Fibroblast of the aortic adventitia (primary cell): ENCODE results near the gene NBAS. TPM values are rescaled to one million over a fixed set of nuclear protein-coding genes. Genes with fewer than 3 reads are reported as not detected.

Source experiments
- DNase-seq: peaks from one replicate; pipeline ENCODE4 v3.0.0-alpha.2; 2010; ENCODE audit warnings: low read depth
- H3K4me3 ChIP-seq: 2 replicates; pipeline ENCODE4 v1.5.1; 2011; ENCODE audit warnings: low read depth, mild to moderate bottlenecking, control low read depth, low read length, moderate library complexity
- total RNA-seq: library from RNA; depleted of rRNA; stranded (reverse); fragments of >200 nt; gene quantifications from 2 replicates; pipeline ENCODE4 v1.2.3, GENCODE V29; 2012; ENCODE audit warnings: low replicate concordance
- TF ChIP-seq, protein P1 (sequence below): IDR thresholded peaks from 2 replicates; pipeline ENCODE4 v1.5.1; 2011; ENCODE audit warnings: mild to moderate bottlenecking, low read length, control low read depth, inconsistent platforms; ENCODE audit not compliant: insufficient read depth

Gene NBAS
- total RNA-seq, 1 donor = 76.0 TPM

DNA sequence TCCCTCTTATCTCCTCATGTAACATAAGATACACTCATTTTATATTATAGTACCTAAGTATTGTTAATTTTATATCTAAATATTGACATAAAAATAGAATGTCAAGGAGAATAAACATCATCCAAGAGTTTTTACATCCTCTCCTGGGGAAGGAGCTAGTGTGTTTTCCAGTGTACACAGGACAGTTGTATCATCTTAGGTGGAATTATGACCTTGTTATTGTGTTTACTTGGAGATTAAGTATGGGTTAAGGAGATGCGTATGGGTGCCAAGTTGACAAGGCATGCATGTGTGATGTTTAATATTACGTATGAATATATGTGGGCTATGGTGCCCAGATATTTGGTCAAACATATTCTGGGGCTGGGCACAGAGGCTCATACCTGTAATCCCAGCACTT, 19.3 kb upstream of the NBAS start:
- H3K4me3 ChIP-seq = no peak overlapping the region
- TF ChIP-seq, protein P1, sequence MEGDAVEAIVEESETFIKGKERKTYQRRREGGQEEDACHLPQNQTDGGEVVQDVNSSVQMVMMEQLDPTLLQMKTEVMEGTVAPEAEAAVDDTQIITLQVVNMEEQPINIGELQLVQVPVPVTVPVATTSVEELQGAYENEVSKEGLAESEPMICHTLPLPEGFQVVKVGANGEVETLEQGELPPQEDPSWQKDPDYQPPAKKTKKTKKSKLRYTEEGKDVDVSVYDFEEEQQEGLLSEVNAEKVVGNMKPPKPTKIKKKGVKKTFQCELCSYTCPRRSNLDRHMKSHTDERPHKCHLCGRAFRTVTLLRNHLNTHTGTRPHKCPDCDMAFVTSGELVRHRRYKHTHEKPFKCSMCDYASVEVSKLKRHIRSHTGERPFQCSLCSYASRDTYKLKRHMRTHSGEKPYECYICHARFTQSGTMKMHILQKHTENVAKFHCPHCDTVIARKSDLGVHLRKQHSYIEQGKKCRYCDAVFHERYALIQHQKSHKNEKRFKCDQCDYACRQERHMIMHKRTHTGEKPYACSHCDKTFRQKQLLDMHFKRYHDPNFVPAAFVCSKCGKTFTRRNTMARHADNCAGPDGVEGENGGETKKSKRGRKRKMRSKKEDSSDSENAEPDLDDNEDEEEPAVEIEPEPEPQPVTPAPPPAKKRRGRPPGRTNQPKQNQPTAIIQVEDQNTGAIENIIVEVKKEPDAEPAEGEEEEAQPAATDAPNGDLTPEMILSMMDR = no peak
- no peak for DNase-seq

DNA sequence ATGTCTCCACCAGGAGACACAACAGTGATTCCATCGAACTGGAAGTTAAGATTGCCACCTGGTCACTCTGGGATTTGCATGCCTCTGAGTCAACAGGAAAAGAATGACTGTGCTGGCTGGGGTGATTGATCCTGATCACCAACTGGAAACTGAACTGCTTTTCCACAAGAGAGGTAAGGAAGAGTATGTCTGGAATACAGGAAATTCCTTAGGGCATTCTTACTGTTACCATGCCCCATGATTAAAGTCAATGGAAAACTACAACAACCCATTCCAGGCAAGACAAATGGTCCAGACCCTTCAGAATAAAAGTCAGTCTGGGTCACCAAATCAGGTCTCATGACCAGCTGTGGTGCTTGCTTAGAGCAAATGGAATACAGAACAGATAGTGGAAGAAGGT, 18.5 kb upstream of the NBAS start:
- TF ChIP-seq, protein P1 = no peak
- no peak overlapping the region for H3K4me3 ChIP-seq
- no peak for DNase-seq

DNA sequence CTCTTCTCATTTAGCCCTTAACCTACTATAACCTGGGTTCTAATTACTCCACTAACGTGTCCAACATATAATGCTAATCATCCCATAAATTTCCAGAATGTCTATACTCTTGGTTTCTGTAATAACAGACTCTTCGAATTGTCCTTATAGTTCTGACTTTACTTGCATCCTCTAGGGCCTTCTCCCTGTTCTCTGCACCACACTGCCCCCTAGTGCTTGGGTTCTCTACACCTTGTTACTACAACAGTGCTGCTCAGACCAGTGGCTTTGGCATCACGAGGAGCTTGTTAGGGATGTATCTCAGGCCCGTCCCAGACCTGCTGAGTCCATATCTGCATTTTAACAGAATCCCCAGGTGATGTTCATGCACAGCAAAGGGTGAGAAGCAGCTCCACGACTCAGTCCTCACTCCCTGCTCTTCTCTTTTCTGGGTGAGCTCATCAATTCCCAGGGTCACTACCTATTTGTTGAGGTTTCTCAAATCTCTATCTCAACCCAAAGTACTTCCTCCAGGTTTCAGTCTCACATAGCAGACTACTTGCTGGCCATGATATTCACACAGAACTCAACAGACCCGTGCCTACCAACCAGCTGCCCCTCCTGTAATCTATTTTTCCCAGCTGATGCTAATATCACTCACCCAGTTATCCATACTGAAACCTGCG, 16.1 kb upstream of the NBAS start:
- TF ChIP-seq, protein P1 = peak; percentile 94
- DNase-seq = peak; percentile 88
- no peak overlapping the region for H3K4me3 ChIP-seq

DNA sequence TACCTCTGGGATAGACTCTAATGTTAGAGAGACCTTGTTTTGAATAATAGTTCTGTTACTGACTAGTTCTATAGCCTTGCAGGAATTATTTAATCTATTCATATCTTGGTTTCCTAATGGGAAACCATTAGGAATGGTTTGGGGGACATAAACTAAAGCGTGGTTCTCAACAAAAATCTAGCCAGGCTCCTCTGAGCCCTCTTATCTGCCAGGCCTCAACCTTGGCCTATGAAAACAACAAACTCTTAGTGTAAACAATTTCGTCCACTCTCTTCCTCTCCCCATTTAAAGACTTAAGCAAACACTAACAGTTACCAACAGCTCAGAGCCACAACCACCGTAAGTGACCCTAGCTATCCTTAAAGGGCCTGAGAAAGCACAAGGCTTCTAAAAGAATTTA, 10.6 kb upstream of the NBAS start:
- H3K4me3 ChIP-seq = no peak overlapping the region
- TF ChIP-seq, protein P1 = no peak

DNA sequence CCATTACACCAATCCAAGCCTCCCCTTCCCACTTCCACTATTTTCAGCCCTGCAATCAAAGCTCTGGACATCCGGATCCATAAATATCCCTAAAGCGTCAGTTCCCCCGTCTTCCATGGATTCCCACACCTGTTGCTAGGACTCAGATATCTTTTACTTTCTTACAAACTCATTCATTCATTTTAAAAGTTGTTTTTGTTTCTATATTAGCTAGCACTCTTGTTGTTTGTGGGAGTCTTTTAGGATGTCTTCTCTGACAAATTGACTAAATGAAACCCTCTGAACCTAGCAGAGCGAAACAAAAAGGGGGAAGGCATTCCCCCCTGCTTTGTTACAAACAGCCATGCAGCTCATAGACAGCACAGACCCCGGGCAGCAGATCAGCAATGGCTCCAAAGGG, 9.0 kb upstream of the NBAS start:
- no peak overlapping the region for H3K4me3 ChIP-seq
- TF ChIP-seq, protein P1 = no peak
- DNase-seq = no peak

More for the DNA sequence above, 10.6 kb upstream of the NBAS start:
- no peak for DNase-seq

DNA sequence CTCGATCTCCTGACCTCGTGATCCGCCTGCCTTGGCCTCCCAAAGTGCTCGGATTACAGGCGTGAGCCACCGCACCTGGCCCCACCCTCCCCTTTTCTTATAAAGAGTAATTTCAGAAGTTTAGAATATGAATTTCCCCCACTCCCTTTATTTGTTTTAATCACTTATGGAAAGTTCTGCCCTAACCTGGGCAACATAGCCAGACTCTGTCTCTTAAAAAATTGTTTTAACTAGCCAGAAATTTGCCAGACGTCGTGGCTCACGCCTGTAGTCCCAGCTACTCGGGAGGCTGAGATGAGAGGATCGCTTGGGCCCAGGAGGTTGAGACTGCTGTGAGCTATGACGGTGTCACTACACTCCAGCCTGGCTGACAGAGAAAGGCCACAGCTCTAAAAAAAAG, 7.7 kb upstream of the NBAS start:
- H3K4me3 ChIP-seq = no peak overlapping the region
- TF ChIP-seq, protein P1 = no peak
- DNase-seq = no peak

DNA sequence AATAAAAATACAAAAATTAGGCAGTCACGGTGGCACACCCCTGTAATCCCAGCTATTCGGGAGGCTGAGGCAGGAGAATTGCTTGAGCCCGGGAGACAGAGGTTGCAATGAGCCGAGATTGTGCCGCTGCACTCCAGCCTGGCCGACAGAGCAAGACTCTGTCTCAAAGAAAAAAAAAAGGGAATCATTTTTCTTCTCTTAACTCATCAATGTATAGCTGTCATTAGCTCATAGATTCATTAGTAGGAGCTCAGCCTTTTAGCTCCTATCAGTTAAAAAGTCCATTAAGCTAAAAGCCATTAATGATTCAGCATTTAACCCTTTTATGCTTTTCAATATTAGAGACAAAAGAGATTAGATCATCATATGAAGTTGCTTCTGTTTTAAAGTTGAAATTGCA, 5.8 kb upstream of the NBAS start:
- TF ChIP-seq, protein P1 = no peak
- H3K4me3 ChIP-seq = no peak overlapping the region
- no peak for DNase-seq
